Peyer's patch (tissue), 4 donors: ENCODE results near the gene SMAD3. TPM values are rescaled to one million over a fixed set of nuclear protein-coding genes. Genes with fewer than 3 reads are reported as not detected.

Experiments
- DNase-seq, 3 donors: peaks; one replicate each; pipeline ENCODE4 v3.0.0-alpha.2; 2017 to 2019
- H3K27ac ChIP-seq, 4 donors: fragments of 200-600 bp; sonication (generic); one replicate each; pipeline ENCODE4 v1.5.1; 2016 to 2019
- H3K27me3 ChIP-seq, 2 donors: fragments of 200-600 bp; sonication (generic); one replicate each; pipeline ENCODE4 v1.5.1; 2019
- H3K36me3 ChIP-seq, 3 donors: fragments of 200-600 bp; sonication (generic); one replicate each; pipeline ENCODE4 v1.5.1; 2016 to 2019
- H3K4me1 ChIP-seq, 4 donors: fragments of 200-600 bp; sonication (generic); one replicate each; pipeline ENCODE4 v1.5.1; 2016 to 2019
- H3K4me3 ChIP-seq, 4 donors: fragments of 200-600 bp; sonication (generic); 1 replicate in 3 of 4; 2 replicates in 1 of 4; pipeline ENCODE4 v1.5.1; 2016 to 2019; ENCODE audit warnings: mild to moderate bottlenecking in 1 of 4
- H3K9me3 ChIP-seq, 4 donors: fragments of 200-600 bp; sonication (generic); one replicate each; pipeline ENCODE4 v1.5.1; 2016 to 2019; ENCODE audit warnings: mild to moderate bottlenecking in 1 of 4
- POLR2A ChIP-seq, 2 donors: fragments of 450-650 bp; IDR thresholded peaks; one replicate each; pipeline ENCODE4 v1.5.1; 2017; ENCODE audit warnings: antibody characterized with exemption in 2 of 2, mild to moderate bottlenecking in 2 of 2, moderate library complexity in 2 of 2
- total RNA-seq, 4 donors: library from RNA; depleted of rRNA; stranded (reverse); fragments of >200 nt; gene quantifications; one replicate each; pipeline ENCODE4 v1.1.0, GENCODE V29; 2016
- TF ChIP-seq, protein P1 (sequence below), 6 experiments: fragments of 450-650 bp in 4 of 6; fragments of 200-600 bp in 2 of 6; sonication (generic) in 1 of 6; IDR thresholded peaks; one replicate each; pipeline ENCODE4 v1.5.1; 2017 to 2019; ENCODE audit warnings: antibody characterized with exemption in 6 of 6, mild to moderate bottlenecking in 3 of 6, moderate library complexity in 1 of 6

The SMAD3 gene
- total RNA-seq, 4 donors from 2014 or later, result 43.7 to 80.0 (median 60.2) TPM

- TF ChIP-seq, protein P1, sequence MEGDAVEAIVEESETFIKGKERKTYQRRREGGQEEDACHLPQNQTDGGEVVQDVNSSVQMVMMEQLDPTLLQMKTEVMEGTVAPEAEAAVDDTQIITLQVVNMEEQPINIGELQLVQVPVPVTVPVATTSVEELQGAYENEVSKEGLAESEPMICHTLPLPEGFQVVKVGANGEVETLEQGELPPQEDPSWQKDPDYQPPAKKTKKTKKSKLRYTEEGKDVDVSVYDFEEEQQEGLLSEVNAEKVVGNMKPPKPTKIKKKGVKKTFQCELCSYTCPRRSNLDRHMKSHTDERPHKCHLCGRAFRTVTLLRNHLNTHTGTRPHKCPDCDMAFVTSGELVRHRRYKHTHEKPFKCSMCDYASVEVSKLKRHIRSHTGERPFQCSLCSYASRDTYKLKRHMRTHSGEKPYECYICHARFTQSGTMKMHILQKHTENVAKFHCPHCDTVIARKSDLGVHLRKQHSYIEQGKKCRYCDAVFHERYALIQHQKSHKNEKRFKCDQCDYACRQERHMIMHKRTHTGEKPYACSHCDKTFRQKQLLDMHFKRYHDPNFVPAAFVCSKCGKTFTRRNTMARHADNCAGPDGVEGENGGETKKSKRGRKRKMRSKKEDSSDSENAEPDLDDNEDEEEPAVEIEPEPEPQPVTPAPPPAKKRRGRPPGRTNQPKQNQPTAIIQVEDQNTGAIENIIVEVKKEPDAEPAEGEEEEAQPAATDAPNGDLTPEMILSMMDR (IDR thresholded peaks at IDR 0.05), result no peak
- no peak for TF ChIP-seq POLR2A (IDR thresholded peaks at IDR 0.05)
- Histone ChIP-seq H3K4me1 (peaks cover 0 to 38% (median 6%) of the 10 kb centered on the region in 4 donors), H3K36me3 (no peaks in the 10 kb centered on the region)
Observed at GRCh38 chr15:67127965-67128364, 62.6 kb downstream of the SMAD3 start.

DNA sequence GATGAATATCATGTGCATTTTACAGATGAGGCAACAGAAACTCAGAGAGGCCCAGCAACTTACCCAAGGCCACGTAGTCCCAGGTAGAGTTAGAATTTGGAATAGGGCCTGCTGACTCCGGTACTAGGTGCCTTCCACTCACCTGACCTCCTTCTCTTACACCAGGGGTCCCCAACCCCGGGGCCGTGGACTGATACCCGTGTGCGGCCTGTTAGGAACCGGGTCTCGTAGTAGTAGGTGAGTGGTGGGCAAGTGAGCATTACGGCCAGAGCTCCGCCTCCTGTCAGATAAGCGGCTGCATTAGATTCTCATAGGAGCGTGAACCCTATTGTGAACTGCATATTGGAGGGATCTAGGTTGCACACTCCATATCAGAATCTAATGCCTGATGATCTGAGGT lies 64.8 kb downstream of the SMAD3 start:
- Histone ChIP-seq H3K4me3 (no peak overlapping the region), H3K36me3 (no peaks in the 10 kb centered on the region), H3K27ac (no peak overlapping the region), H3K27me3 (no peaks in the 10 kb centered on the region), H3K9me3 (no peaks in the 10 kb centered on the region), H3K4me1 (peaks cover 8 to 54% (median 21%) of the 10 kb centered on the region in 4 donors)
- no peak for TF ChIP-seq POLR2A (IDR thresholded peaks at IDR 0.05)
- TF ChIP-seq, protein P1 (IDR thresholded peaks at IDR 0.05), result no peak
- peak in 1 of 3 donors; percentile 43 for DNase-seq

More at GRCh38 chr15:67127965-67128364, 62.6 kb downstream of the SMAD3 start:
- Histone ChIP-seq H3K4me3 (no peak overlapping the region), H3K27me3 (no peaks in the 10 kb centered on the region), H3K27ac (peak overlapping the region; percentile 7 to 69 (median 31)), H3K9me3 (no peaks in the 10 kb centered on the region)
- peak in 1 of 3 donors; percentile 41 for DNase-seq

DNA sequence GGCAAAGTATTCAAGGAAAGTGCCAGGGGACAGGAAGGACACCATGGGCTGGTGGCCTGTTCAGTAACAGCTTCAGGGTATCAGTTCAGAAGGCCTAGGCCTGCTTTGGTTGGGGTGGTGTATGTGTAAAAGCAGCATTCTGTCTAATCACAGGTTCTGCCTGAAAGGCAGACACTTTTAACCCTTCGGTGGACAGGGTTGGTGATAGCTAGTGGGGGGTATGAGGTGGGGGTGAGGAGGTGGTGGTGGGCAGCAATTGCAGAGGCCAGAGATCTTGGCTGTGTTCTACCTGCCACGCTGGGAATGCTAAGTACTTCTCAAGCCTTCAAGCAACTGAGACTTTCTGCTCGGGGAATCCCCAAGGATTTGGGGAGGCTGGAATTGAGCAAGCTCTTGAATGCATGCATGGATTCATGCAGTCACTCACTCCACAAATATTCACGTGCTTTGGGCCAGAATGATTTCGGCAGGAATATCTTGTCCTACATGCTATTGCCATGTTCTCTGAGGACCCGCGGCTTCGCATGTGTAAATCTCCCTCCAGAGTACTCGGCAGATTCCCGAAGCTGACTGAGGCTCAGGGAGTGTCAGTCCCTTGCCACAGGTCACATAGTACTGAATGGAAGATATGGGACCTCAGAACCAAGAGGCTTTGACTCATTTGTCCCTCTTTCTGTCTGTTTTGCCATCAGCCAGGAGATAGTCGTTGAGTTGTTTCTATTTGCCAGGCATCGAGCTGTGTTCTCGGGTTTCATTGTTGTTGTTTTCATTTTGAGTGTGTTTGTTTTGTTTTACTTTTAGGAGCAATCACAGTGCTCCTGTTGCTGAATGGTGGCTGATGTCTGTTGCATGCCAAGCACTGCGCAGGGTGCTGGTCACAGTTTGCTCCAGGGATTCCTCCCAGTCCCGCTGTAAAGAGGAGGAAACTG lies 65.5 kb downstream of the SMAD3 start:
- Histone ChIP-seq H3K27ac (peak overlapping the region in 2 of 4 donors; percentile 4 to 9), H3K9me3 (no peaks in the 10 kb centered on the region), H3K4me1 (peaks cover 10 to 55% (median 22%) of the 10 kb centered on the region in 4 donors), H3K36me3 (no peaks in the 10 kb centered on the region), H3K4me3 (no peak overlapping the region), H3K27me3 (no peaks in the 10 kb centered on the region)
- peak in 1 of 3 donors; percentile 50 for DNase-seq
- no peak for TF ChIP-seq POLR2A (IDR thresholded peaks at IDR 0.05)
- TF ChIP-seq, protein P1 (IDR thresholded peaks at IDR 0.05), result no peak

GRCh38 chr15:67132276-67132675 lies 66.9 kb downstream of the SMAD3 start:
- H3K4me1 ChIP-seq, result peaks cover 10 to 55% (median 19%) of the 10 kb centered on the region in 4 donors
- H3K36me3 ChIP-seq, result no peaks in the 10 kb centered on the region
- H3K27me3 ChIP-seq, result no peaks in the 10 kb centered on the region
- TF ChIP-seq, protein P1 (IDR thresholded peaks at IDR 0.05), result no peak
- no peak for TF ChIP-seq POLR2A (IDR thresholded peaks at IDR 0.05)
- H3K27ac ChIP-seq, result peak overlapping the region in 2 of 4 donors; percentile 22 to 74
- H3K4me3 ChIP-seq, result no peak overlapping the region
- H3K9me3 ChIP-seq, result no peaks in the 10 kb centered on the region
- no peak for DNase-seq

DNA sequence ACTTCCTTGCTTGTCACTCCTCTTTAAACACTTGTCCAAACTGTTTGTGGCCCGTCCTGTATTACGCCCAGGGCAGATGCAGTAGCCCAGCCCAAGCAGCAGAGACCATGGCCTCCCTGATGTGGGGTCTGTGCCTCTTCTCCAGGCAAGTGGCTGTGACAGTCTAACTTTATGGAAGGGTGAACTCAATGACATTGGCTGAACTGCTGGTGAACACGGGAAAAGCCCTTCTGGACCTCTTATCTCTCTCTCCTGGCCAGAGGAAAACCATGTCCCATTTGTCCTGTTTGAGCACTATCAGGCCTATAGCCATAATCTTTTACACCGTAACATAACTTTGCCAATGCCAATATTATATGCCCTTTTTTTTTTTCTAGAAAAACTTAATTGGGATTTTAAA lies 67.6 kb downstream of the SMAD3 start:
- H3K9me3 ChIP-seq, result no peaks in the 10 kb centered on the region
- no peaks in the 10 kb centered on the region for H3K27me3 ChIP-seq
- no peak for TF ChIP-seq POLR2A (IDR thresholded peaks at IDR 0.05)
- TF ChIP-seq, protein P1 (IDR thresholded peaks at IDR 0.05), result no peak
- H3K27ac ChIP-seq, result peak overlapping the region in 3 of 4 donors; percentile 2 to 74 (median 22)
- H3K36me3 ChIP-seq, result no peaks in the 10 kb centered on the region
- H3K4me3 ChIP-seq, result no peak overlapping the region
- DNase-seq, result peak in 1 of 3 donors; percentile 36
- peaks cover 10 to 55% (median 16%) of the 10 kb centered on the region in 4 donors for H3K4me1 ChIP-seq
